ENCODE results near the gene ANXA2.

The ANXA2 gene

GRCh38 chr15:60374628-60375081 lies 23.1 kb downstream of the ANXA2 start:
- no peaks in the 10 kb centered on the region for H3K9me3 Mint-ChIP-seq
- peaks cover 3% of the 10 kb centered on the region for H3K4me1 Mint-ChIP-seq
- H3K27ac Mint-ChIP-seq: no peak overlapping the region
- no peak overlapping the region for H3K4me3 Mint-ChIP-seq
- DNase-seq (ENCODE audit: low spot score in 2 of 2) (no peak), ATAC-seq (ENCODE audit: low read depth) (no peak)
- peaks cover 26% of the 10 kb centered on the region for H3K36me3 Mint-ChIP-seq
- H3K27me3 Mint-ChIP-seq: no peaks in the 10 kb centered on the region

GRCh38 chr15:60374209-60374608 lies 23.6 kb downstream of the ANXA2 start:
- Mint-ChIP-seq H3K36me3 (peaks cover 26% of the 10 kb centered on the region), H3K27me3 (no peaks in the 10 kb centered on the region), H3K27ac (peak overlapping the region; percentile 15), H3K9me3 (no peaks in the 10 kb centered on the region), H3K4me3 (no peak overlapping the region), H3K4me1 (peaks cover 3% of the 10 kb centered on the region)
- DNase-seq (ENCODE audit: low spot score in 2 of 2): no peak
- no peak for ATAC-seq (ENCODE audit: low read depth)

GRCh38 chr15:60373745-60374144 lies 24.0 kb downstream of the ANXA2 start:
- H3K4me3 Mint-ChIP-seq: no peak overlapping the region
- H3K4me1 Mint-ChIP-seq: peaks cover 3% of the 10 kb centered on the region
- H3K9me3 Mint-ChIP-seq: no peaks in the 10 kb centered on the region
- no peaks in the 10 kb centered on the region for H3K27me3 Mint-ChIP-seq
- H3K36me3 Mint-ChIP-seq: peaks cover 26% of the 10 kb centered on the region
- DNase-seq (ENCODE audit: low spot score in 2 of 2) (no peak), ATAC-seq (ENCODE audit: low read depth) (no peak)
- H3K27ac Mint-ChIP-seq: peak overlapping the region; percentile 15

- peaks cover 3% of the 10 kb centered on the region for H3K4me1 Mint-ChIP-seq
- H3K4me3 Mint-ChIP-seq: no peak overlapping the region
- H3K9me3 Mint-ChIP-seq: no peaks in the 10 kb centered on the region
- H3K27me3 Mint-ChIP-seq: no peaks in the 10 kb centered on the region
- H3K36me3 Mint-ChIP-seq: peaks cover 26% of the 10 kb centered on the region
- DNase-seq (ENCODE audit: low spot score in 2 of 2) (no peak), ATAC-seq (ENCODE audit: low read depth) (no peak)
- peak overlapping the region; percentile 15 for H3K27ac Mint-ChIP-seq
These were observed 24.5 kb downstream of the ANXA2 start for GRCh38 chr15:60373327-60373726.

- peaks cover 26% of the 10 kb centered on the region for H3K36me3 Mint-ChIP-seq
- H3K4me1 Mint-ChIP-seq: peaks cover 3% of the 10 kb centered on the region
- no peaks in the 10 kb centered on the region for H3K27me3 Mint-ChIP-seq
- no peak overlapping the region for H3K4me3 Mint-ChIP-seq
- no peaks in the 10 kb centered on the region for H3K9me3 Mint-ChIP-seq
- ATAC-seq (ENCODE audit: low read depth): no peak
- no peak for DNase-seq (ENCODE audit: low spot score in 2 of 2)
- H3K27ac Mint-ChIP-seq: no peak overlapping the region
These were observed 25.0 kb downstream of the ANXA2 start for GRCh38 chr15:60372756-60373155.

- no peak for DNase-seq (ENCODE audit: low spot score in 2 of 2)
- no peaks in the 10 kb centered on the region for H3K27me3 Mint-ChIP-seq
- H3K36me3 Mint-ChIP-seq: peaks cover 26% of the 10 kb centered on the region
- no peak for ATAC-seq (ENCODE audit: low read depth)
- H3K4me3 Mint-ChIP-seq: no peak overlapping the region
- H3K27ac Mint-ChIP-seq: no peak overlapping the region
- peaks cover 3% of the 10 kb centered on the region for H3K4me1 Mint-ChIP-seq
- no peaks in the 10 kb centered on the region for H3K9me3 Mint-ChIP-seq
These were observed 25.6 kb downstream of the ANXA2 start for GRCh38 chr15:60372227-60372626.

- peaks cover 26% of the 10 kb centered on the region for H3K36me3 Mint-ChIP-seq
- H3K4me1 Mint-ChIP-seq: peaks cover 3% of the 10 kb centered on the region
- H3K9me3 Mint-ChIP-seq: no peaks in the 10 kb centered on the region
- no peak for DNase-seq (ENCODE audit: low spot score in 2 of 2)
- no peaks in the 10 kb centered on the region for H3K27me3 Mint-ChIP-seq
- H3K27ac Mint-ChIP-seq: no peak overlapping the region
- no peak for ATAC-seq (ENCODE audit: low read depth)
- no peak overlapping the region for H3K4me3 Mint-ChIP-seq
These were observed 26.4 kb downstream of the ANXA2 start for GRCh38 chr15:60371175-60372051.

GRCh38 chr15:60370869-60371136 lies 27.0 kb downstream of the ANXA2 start:
- H3K9me3 Mint-ChIP-seq: no peaks in the 10 kb centered on the region
- H3K4me1 Mint-ChIP-seq: peaks cover 3% of the 10 kb centered on the region
- no peak overlapping the region for H3K4me3 Mint-ChIP-seq
- DNase-seq (ENCODE audit: low spot score in 2 of 2): no peak
- no peak overlapping the region for H3K27ac Mint-ChIP-seq
- no peaks in the 10 kb centered on the region for H3K27me3 Mint-ChIP-seq
- no peak for ATAC-seq (ENCODE audit: low read depth)
- peaks cover 21% of the 10 kb centered on the region for H3K36me3 Mint-ChIP-seq

GRCh38 chr15:60370105-60370868 lies 27.5 kb downstream of the ANXA2 start:
- H3K4me3 Mint-ChIP-seq: no peak overlapping the region
- no peaks in the 10 kb centered on the region for H3K27me3 Mint-ChIP-seq
- DNase-seq (ENCODE audit: low spot score in 2 of 2) (no peak), ATAC-seq (ENCODE audit: low read depth) (no peak)
- no peak overlapping the region for H3K27ac Mint-ChIP-seq
- peaks cover 20% of the 10 kb centered on the region for H3K36me3 Mint-ChIP-seq
- peaks cover 3% of the 10 kb centered on the region for H3K4me1 Mint-ChIP-seq
- H3K9me3 Mint-ChIP-seq: no peaks in the 10 kb centered on the region

- ATAC-seq (ENCODE audit: low read depth): no peak
- H3K9me3 Mint-ChIP-seq: no peaks in the 10 kb centered on the region
- H3K36me3 Mint-ChIP-seq: peaks cover 19% of the 10 kb centered on the region
- H3K27ac Mint-ChIP-seq: peak overlapping the region; percentile 57
- H3K4me3 Mint-ChIP-seq: no peak overlapping the region
- peaks cover 3% of the 10 kb centered on the region for H3K4me1 Mint-ChIP-seq
- no peak for DNase-seq (ENCODE audit: low spot score in 2 of 2)
- no peaks in the 10 kb centered on the region for H3K27me3 Mint-ChIP-seq
These were observed 28.1 kb downstream of the ANXA2 start for GRCh38 chr15:60369696-60370095.

GRCh38 chr15:60364612-60364924 lies 33.2 kb downstream of the ANXA2 start:
- no peak for DNase-seq (ENCODE audit: low spot score in 2 of 2)
- Mint-ChIP-seq H3K36me3 (peaks cover 12% of the 10 kb centered on the region), H3K9me3 (no peaks in the 10 kb centered on the region), H3K4me3 (no peak overlapping the region), H3K4me1 (no peaks in the 10 kb centered on the region), H3K27me3 (no peaks in the 10 kb centered on the region), H3K27ac (no peak overlapping the region)
- ATAC-seq (ENCODE audit: low read depth): no peak

GRCh38 chr15:60363903-60364611 lies 33.7 kb downstream of the ANXA2 start:
- no peak for ATAC-seq (ENCODE audit: low read depth)
- H3K27me3 Mint-ChIP-seq: no peaks in the 10 kb centered on the region
- H3K36me3 Mint-ChIP-seq: peaks cover 12% of the 10 kb centered on the region
- no peaks in the 10 kb centered on the region for H3K4me1 Mint-ChIP-seq
- no peak overlapping the region for H3K4me3 Mint-ChIP-seq
- no peak for DNase-seq (ENCODE audit: low spot score in 2 of 2)
- peak overlapping the region; percentile 38 for H3K27ac Mint-ChIP-seq
- H3K9me3 Mint-ChIP-seq: no peaks in the 10 kb centered on the region

GRCh38 chr15:60363087-60363549 lies 34.7 kb downstream of the ANXA2 start:
- Mint-ChIP-seq H3K36me3 (peaks cover 12% of the 10 kb centered on the region), H3K4me3 (no peak overlapping the region), H3K27ac (peak overlapping the region; percentile 38), H3K4me1 (no peaks in the 10 kb centered on the region), H3K27me3 (no peaks in the 10 kb centered on the region), H3K9me3 (no peaks in the 10 kb centered on the region)
- ATAC-seq (ENCODE audit: low read depth): no peak
- DNase-seq (ENCODE audit: low spot score in 2 of 2): no peak

All from memory B cell (primary cell).